Osteoblast (primary cell): ENCODE data around the gene SORL1. TPM values are rescaled to one million over a fixed set of nuclear protein-coding genes. Genes with fewer than 3 reads are reported as not detected.

Experiments used
- DNase-seq: peaks from one replicate; pipeline ENCODE4 v3.0.0; 2011; ENCODE audit warnings: low spot score, mixed read lengths; ENCODE audit not compliant: insufficient read length; ENCODE audit errors: missing footprints
- H2AFZ ChIP-seq: 2 replicates; pipeline ENCODE4 v1.6.0; 2011; ENCODE audit warnings: mild to moderate bottlenecking, low read length
- H3K27ac ChIP-seq: 2 replicates; pipeline ENCODE4 v1.5.1; 2011; ENCODE audit warnings: mild to moderate bottlenecking, low read depth, low read length, moderate library complexity
- H3K27me3 ChIP-seq: 2 replicates; pipeline ENCODE4 v1.6.0; 2012; ENCODE audit warnings: mild to moderate bottlenecking, control low read depth, inconsistent platforms, low read length, moderate library complexity; ENCODE audit not compliant: insufficient read depth
- H3K36me3 ChIP-seq: 2 replicates; pipeline ENCODE4 v1.5.1; 2011; ENCODE audit warnings: mild to moderate bottlenecking, low read length, control low read depth, moderate library complexity; ENCODE audit not compliant: insufficient read depth
- H3K4me1 ChIP-seq: 2 replicates; pipeline ENCODE4 v1.5.1; 2011; ENCODE audit warnings: mild to moderate bottlenecking, low read length, control low read depth, moderate library complexity; ENCODE audit not compliant: insufficient read depth
- H3K4me2 ChIP-seq: 2 replicates; pipeline ENCODE4 v1.6.0; 2011; ENCODE audit warnings: mild to moderate bottlenecking, low read length; ENCODE audit not compliant: insufficient read depth
- H3K4me3 ChIP-seq: fragments of 200-600 bp; sonication (generic); 3 replicates; pipeline ENCODE4 v1.5.1; 2012; ENCODE audit warnings: mild to moderate bottlenecking, low read length, inconsistent platforms; ENCODE audit not compliant: insufficient read depth
- H3K79me2 ChIP-seq: 2 replicates; pipeline ENCODE4 v1.6.0; 2012; ENCODE audit warnings: mild to moderate bottlenecking, low read length, control low read depth, inconsistent platforms; ENCODE audit not compliant: insufficient read depth
- H3K9me3 ChIP-seq: 2 replicates; pipeline ENCODE4 v1.5.1; 2011; ENCODE audit warnings: low read depth, low read length, control low read depth
- H4K20me1 ChIP-seq: 2 replicates; pipeline ENCODE4 v1.6.0; 2012; ENCODE audit warnings: mild to moderate bottlenecking, low read length, control low read depth; ENCODE audit not compliant: insufficient read depth
- CTCF ChIP-seq: IDR thresholded peaks from 2 replicates; pipeline ENCODE4 v1.5.1; 2011; ENCODE audit warnings: mild to moderate bottlenecking, low read depth, low read length, moderate library complexity; ENCODE audit errors: extremely low read depth
- total RNA-seq: library from RNA; depleted of rRNA; stranded (reverse); fragments of >200 nt; gene quantifications from 2 replicates; pipeline ENCODE4 v1.2.3, GENCODE V29; 2012

Gene SORL1
- total RNA-seq, 1 donor, result 0.36 TPM

DNA sequence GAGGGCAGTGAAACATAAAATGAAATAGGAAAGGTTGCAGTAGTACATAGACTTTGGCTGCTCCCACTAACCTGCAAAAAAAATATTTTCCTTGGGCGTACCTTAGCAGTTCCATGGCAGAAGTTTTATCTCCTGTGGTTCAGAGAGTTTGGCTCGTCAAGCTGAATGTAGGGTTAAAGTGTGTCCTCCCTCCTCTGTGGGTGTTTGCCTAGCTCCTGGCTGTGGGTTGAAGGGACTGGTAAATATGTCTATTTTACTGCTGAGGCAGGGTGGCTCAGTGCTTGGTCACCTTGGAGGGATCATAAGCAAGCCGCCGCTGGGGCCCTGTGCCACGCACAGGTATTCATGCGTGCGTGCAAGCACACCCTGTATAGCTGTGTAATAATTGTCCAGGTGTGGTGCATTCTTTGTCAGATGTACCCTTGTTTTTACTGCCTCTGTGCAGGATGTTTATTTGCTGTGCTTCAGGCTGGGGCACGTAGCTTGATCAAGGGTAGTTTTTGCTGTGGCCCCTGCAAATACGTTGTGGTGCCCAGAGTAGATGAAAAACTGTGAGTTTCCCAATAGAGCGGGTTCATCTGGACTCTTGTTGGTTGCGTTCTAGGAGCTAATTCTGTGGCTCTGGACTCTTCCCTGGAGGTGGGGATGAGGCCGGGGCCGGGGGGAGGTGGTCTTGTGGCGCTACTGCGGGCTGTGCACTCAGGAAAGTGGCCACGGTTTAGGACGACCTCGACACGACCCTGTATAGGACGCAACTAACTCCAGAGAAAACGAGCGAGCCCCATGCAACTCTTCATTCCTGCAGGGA lies 732 bp upstream of the SORL1 start:
- no peaks in the 10 kb centered on the region for H3K79me2 ChIP-seq
- no peaks in the 10 kb centered on the region for H3K36me3 ChIP-seq
- TF ChIP-seq CTCF, result no peak
- H3K4me3 ChIP-seq, result peak overlapping the region; percentile 61
- peak overlapping the region; percentile 22 for H2AFZ ChIP-seq
- peaks cover 54% of the 10 kb centered on the region for H3K27me3 ChIP-seq
- no peaks in the 10 kb centered on the region for H4K20me1 ChIP-seq
- H3K27ac ChIP-seq, result no peak overlapping the region
- no peaks in the 10 kb centered on the region for H3K9me3 ChIP-seq
- peak overlapping the region; percentile 60 for H3K4me2 ChIP-seq
- no peak for DNase-seq
- H3K4me1 ChIP-seq, result peaks cover 4% of the 10 kb centered on the region

DNA sequence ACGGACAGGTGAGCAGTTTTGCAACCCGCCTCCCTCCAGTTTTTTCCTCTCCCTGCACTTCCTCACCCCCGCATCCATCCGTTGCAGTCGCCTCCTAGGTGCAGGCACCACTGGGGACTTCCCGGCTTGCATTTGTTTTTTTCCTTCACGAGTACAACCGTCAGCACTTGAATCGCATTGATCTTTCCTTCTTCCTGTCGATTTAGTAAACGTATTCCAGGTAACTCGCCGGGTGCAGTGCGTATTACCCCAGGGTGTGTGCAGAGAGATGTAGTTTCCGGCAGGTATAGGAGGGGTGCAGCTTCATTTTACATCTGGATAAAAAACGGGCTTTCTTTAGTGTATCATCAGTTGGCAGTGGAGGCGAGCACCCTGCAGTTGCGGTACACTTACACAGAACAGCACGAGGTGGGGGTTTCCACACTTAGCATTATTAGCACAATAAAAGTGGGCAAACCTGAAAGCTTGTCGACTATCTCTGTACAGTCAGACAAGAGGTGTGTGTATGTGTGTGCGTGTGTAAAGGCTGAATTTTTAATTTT lies 566 bp downstream of the SORL1 start, which contains the start of gene SORL1-AS1:
SORL1-AS1 (minus strand) TSS at position 359 of the 542 bp plus-strand sequence.
- Histone ChIP-seq H3K4me1 (peaks cover 4% of the 10 kb centered on the region), H3K4me3 (peak within 1 kb of the TSS; percentile 61)

DNA sequence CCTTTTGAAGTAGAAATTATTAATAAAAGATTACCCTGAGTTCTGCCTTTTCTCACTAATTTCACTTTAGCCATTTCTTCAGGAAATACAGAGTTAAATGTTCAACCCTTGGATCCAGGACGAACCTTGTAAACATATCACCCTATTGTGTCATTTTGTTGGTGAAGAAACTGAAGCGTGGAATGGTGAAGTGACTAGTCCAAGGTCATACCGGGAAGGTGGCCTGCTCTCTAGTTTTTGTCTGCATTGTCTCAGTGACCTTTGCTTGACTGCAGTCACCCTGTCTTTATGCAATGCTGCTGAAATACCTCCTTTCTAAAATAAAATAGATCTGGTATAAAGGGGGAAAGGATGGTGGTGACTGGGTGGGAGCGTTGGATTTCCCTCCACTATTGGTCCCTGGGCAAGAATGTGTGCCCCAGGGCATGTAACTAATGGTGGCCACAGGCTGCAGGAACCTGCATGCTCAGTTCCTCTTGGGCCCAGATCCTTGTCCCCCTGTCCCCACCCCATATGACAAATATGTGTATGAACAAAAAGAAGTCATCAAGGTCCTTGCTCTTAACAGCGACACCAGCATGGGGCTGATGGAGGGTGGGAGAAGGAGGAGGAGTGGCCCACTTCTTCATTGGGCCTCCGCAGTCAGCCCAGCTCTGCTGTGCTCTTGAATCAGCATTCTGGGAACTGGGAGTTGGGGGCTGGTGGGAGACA lies 1.6 kb downstream of the SORL1 start:
- peaks cover 4% of the 10 kb centered on the region for H3K4me1 ChIP-seq
- TF ChIP-seq CTCF, result no peak
- H3K4me2 ChIP-seq, result no peak overlapping the region
- H3K9me3 ChIP-seq, result no peaks in the 10 kb centered on the region
- H3K36me3 ChIP-seq, result no peaks in the 10 kb centered on the region
- H3K27me3 ChIP-seq, result peaks cover 60% of the 10 kb centered on the region
- H2AFZ ChIP-seq, result no peak overlapping the region
- no peak overlapping the region for H3K27ac ChIP-seq
- DNase-seq, result no peak
- no peaks in the 10 kb centered on the region for H3K79me2 ChIP-seq
- no peak overlapping the region for H3K4me3 ChIP-seq
- H4K20me1 ChIP-seq, result no peaks in the 10 kb centered on the region

More for the DNA sequence above, 566 bp downstream of the SORL1 start, which contains the start of gene SORL1-AS1:
- no peaks in the 10 kb centered on the region for H4K20me1 ChIP-seq
- no peaks in the 10 kb centered on the region for H3K79me2 ChIP-seq
- peaks cover 54% of the 10 kb centered on the region for H3K27me3 ChIP-seq
- H3K4me2 ChIP-seq, result peak within 1 kb of the TSS; percentile 63
- no peak for TF ChIP-seq CTCF
- H3K9me3 ChIP-seq, result no peaks in the 10 kb centered on the region
- DNase-seq, result no peak
- H3K27ac ChIP-seq, result no peak within 1 kb of the TSS
- no peaks in the 10 kb centered on the region for H3K36me3 ChIP-seq
- H2AFZ ChIP-seq, result peak within 1 kb of the TSS; percentile 68

DNA sequence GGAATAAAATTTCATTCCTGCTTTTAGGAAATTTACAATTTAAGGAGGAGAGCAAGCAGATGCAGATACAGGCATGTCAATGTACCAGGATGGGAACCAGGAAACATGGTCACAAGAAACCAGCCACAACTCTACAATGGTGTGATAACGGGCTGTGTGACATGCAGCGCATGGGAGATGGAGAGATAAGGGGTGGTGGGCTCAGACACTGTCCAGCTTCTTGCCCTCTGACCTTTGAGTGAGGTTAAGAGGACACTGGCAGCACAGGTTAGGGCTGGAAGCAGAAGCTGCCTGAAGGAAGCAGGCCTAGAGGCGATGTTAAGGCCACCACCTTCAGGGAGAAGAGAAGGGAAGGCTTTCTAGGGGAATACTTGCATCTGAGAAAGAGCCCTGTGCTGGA lies 3.0 kb downstream of the SORL1 start:
- H3K4me1 ChIP-seq, result peaks cover 4% of the 10 kb centered on the region
- H3K27me3 ChIP-seq, result peaks cover 65% of the 10 kb centered on the region
- H3K79me2 ChIP-seq, result no peaks in the 10 kb centered on the region
- no peak overlapping the region for H2AFZ ChIP-seq
- DNase-seq, result no peak
- no peaks in the 10 kb centered on the region for H3K36me3 ChIP-seq
- H3K9me3 ChIP-seq, result no peaks in the 10 kb centered on the region
- H3K27ac ChIP-seq, result no peak overlapping the region
- H4K20me1 ChIP-seq, result no peaks in the 10 kb centered on the region
- H3K4me2 ChIP-seq, result no peak overlapping the region
- H3K4me3 ChIP-seq, result no peak overlapping the region
- TF ChIP-seq CTCF, result no peak
